HG03469 (cell line): ENCODE data around the gene PANK1.

Experiments
- ATAC-seq: cut with Tn5 transposase; IDR thresholded peaks from one replicate; pipeline ENCODE4 v1.9.1; 2021; ENCODE audit warnings: mild to moderate bottlenecking, moderate library complexity, moderate number of reproducible peaks; ENCODE audit not compliant: unreplicated experiment

PANK1 gene

GRCh38 chr10:89644967-89645741 lies at the start of gene PANK1:
PANK1 (minus strand) TSS chr10:89645242; CDS start chr10:89644891, 351 bp downstream.
- ATAC-seq, result peak; percentile 26

DNA sequence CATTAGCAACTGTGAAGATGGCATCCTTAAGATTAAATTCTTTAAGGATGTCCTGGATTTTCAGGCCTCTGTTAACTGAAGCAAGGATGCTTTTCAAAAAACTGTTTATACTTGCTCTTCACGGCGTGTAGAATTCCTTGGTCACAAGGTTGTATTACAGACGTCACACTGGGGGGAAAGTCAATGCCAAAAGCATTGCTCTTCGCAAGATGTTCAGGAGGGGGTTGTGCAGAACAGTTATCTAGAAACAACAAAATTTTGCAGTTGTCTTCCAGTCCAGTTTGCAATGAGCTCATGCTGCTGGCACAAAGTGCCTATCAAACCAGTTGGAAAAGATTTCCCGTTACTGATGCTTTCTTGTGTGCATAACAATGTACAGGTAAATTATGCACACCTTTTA lies 48.1 kb upstream of the PANK1 start:
- ATAC-seq, result no peak

DNA sequence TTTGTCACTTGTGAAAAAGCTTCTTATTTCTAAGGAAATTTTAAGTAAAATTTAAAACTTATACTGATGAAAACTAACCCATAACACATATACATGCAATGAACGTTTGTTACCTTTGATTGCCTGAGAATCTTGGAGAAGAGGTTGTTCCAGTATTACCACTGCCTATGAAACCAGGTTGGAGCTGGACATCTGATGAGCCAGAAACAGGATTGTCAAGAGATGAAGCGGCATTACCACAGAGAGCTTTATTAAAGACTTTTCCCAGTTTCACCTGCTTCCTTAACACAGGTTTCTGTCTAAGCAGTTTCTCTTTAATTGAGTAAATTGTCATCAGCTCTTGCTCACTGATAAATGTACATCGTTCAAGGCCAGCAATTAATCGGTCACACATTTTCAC lies 47.4 kb upstream of the PANK1 start:
- ATAC-seq, result no peak

- no peak for ATAC-seq
Measured at GRCh38 chr10:89690027-89690426, 45.0 kb upstream of the PANK1 start.

GRCh38 chr10:89685936-89686335 lies 40.9 kb upstream of the PANK1 start:
- no peak for ATAC-seq

GRCh38 chr10:89684604-89685003 lies 39.6 kb upstream of the PANK1 start:
- no peak for ATAC-seq

GRCh38 chr10:89683883-89684282 lies 38.8 kb upstream of the PANK1 start:
- no peak for ATAC-seq

DNA sequence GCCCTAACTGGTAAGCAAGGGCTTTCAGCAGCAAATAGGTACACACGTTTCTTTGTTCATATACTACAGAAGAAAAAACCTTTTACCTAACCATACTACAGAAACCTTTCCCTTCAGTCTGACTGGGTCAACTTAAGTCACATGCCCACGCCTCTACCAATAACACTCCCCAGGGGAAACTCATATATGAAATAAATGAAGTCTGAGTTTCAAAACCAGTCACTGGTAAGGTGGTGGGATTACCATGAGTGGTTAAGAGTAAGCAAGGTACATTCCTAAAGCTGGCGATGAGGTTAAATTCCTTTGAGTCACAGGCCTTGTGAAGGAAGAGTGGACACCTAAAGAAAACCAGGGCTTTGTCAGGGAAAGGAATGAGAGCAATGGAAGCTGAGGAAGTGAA lies 34.9 kb upstream of the PANK1 start:
- no peak for ATAC-seq

DNA sequence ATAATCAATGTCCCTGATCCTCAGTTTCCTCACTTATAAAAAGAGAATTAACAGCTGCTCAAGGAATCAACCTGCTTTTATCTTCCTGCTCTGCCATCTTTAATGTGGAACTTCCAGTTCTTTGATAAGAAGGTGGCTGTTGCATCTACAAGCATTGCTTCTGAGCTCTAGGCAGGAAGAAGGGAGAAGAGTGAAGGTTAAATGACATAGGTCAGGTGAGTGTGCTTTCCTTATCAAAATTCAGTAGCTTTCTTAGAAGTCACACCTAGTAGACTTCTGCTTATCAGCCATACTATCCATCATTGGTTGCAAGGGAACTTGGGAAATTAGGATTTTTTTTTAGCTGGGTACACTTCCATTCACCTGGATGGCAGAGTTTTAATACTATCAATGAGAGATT lies 32.3 kb upstream of the PANK1 start:
- no peak for ATAC-seq

DNA sequence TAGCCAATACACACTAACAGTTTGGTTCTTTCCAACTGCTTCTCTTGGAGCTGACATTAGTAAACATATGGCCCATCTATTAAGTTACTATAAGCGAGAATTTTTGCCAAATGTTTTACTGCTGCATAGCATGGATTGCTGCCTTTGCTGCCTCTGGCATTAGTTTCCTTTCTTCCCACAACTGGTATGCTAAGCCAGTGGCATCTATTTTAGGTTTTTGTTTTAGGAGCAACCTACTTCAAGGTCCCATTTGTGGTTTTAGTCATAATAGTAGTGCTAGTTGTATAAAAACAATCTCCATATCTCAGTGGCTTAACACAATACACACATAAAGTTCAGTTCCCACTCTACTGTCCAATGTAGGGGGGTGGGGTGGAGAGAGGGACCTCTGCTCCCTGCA lies 25.9 kb upstream of the PANK1 start:
- ATAC-seq, result no peak

GRCh38 chr10:89669985-89670384 lies 24.9 kb upstream of the PANK1 start:
- no peak for ATAC-seq

GRCh38 chr10:89668386-89669071 lies 23.5 kb upstream of the PANK1 start:
- no peak for ATAC-seq

- ATAC-seq, result no peak
Measured at GRCh38 chr10:89666138-89666537, 21.1 kb upstream of the PANK1 start.

- ATAC-seq, result no peak
Measured at GRCh38 chr10:89665302-89665701, 20.3 kb upstream of the PANK1 start.

DNA sequence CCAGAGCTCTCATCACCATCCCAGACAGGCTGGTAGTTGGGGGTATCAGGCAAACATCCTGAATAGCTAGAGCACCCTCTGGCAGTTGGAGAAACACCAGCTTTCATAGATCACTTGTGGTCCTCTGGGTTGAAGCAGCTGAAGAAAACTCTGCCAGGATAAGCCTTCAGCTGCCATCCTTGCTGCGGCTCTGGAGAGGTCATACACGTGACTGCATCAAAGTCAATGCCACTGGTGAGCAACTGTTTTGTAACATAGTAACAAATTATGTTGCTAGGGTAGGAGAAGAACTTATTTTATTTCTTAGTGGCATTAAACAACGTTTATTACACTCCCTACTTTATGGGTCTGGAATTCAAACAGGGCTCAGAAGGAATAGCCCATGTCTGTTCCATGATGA lies 19.2 kb upstream of the PANK1 start:
- no peak for ATAC-seq

DNA sequence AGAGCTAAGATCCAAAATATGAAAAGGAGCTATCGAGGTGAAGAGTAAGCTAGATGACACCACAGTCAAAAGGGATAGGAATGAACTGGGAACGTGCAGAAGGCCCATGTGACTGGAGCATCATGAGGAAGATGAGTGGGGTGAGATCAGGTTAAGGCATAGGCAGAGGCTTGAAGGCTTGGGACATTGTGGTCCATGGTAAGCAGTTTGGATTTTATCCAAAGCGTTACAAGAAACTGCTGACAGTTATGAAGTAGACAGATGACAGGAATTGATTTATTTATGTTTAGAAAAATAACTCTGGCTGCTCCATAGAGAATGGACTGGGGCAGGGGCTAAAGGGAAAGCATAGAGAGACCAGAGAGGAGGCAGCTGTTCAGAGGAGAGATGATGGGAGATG lies 18.1 kb upstream of the PANK1 start:
- ATAC-seq, result no peak

DNA sequence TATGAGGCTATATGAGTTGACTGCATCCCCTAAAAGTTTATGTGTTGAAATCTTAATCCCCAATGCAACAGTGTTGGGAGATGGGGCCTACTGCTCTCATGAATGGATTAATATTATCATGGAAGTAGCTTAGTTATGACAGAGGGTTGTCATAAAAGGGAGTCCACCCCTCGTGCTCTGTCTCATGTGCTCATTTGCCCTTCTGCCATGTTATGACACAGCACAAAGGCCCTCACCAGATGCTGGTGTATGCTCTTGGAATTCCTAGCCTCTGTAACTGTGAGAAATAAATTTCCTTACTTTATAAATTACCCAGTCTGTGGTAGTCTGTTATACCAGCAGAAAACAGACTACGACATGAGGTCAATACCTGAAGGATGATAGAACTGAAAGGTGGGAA lies 17.6 kb upstream of the PANK1 start:
- no peak for ATAC-seq

DNA sequence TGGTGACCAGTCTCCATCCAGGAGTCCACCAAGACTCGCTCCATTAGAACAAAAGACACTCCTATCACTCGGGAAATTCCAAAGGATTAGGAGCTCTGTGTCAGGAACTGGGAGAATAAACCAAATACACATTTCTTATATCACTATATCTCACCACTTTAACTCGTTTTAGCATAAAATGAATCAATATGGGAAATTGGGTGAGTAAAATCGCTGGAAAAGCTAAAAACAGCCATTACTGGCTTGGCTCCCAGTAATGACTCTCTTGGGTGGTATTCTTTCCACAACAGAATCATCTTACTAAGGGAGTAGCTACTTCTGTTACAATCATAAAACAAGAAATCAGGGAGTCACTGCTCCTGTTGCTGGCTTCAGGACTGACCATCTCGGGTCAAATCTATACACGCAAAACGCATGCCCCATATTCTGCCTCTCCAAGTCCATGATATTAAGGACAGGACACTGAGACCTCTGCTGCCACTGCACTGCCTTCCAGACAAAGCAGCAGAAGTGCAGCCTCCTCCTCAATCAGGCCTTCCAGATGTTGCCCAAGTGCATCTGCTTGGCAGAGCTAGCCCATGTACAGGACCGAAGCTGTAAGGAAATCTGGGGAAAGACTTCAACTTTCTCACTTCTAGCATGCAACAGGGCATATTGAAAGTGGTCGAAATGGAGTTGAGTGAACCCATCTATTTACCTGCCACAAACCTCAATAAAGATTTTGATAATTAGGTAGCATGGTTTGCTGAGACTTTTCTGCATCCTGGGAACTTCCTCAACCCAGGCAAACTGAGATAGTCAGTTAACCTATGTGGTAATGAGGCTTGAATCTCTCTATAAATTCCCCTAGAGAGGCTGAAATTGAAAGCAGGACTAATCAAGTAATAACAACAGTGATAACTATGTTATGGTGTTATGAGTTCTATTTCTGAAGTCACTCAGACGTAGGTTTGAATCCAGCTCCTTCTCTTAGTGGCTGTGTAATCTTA lies 14.4 kb upstream of the PANK1 start:
- ATAC-seq, result no peak

DNA sequence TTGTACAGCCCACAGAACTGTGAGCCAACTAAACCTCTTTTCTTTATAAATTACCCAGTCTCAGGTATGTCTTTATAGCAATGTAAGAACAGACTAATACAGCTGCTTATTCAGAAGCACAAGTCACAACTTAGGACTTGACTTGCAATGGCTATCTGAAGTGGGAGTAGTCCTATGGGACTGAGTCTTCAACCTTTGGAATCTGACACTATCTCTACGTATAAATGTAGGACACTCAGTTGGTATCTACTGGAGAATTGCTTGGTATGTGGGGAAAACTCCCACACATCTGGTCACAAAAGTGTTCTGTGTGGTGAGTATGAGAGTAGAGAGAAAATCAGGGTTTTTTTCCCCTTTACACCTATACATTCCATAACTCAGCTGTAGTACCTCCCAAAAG lies 12.3 kb upstream of the PANK1 start:
- no peak for ATAC-seq

GRCh38 chr10:89655722-89656121 lies 10.7 kb upstream of the PANK1 start:
- ATAC-seq, result no peak

- no peak for ATAC-seq
Measured at GRCh38 chr10:89653410-89653869, 8.4 kb upstream of the PANK1 start.
